Esophagus squamous epithelium (tissue), 4 donors: ENCODE results near the gene NELL1.

ENCODE experiments used
- POLR2A ChIP-seq, 4 donors: fragments of 450-650 bp; IDR thresholded peaks; one replicate each; pipeline ENCODE4 v1.6.1; 2017; ENCODE audit warnings: antibody characterized with exemption in 4 of 4, mild to moderate bottlenecking in 4 of 4, moderate library complexity in 3 of 4
- TF ChIP-seq, protein P1 (sequence below), 6 experiments: fragments of 450-650 bp in 4 of 6; fragments of 200-600 bp in 2 of 6; sonication (generic) in 2 of 6; IDR thresholded peaks; one replicate each; pipeline ENCODE4 v1.5.1; 2016 to 2019; ENCODE audit warnings: antibody characterized with exemption in 6 of 6, mild to moderate bottlenecking in 4 of 6, moderate library complexity in 4 of 6

- TF ChIP-seq, protein P1, sequence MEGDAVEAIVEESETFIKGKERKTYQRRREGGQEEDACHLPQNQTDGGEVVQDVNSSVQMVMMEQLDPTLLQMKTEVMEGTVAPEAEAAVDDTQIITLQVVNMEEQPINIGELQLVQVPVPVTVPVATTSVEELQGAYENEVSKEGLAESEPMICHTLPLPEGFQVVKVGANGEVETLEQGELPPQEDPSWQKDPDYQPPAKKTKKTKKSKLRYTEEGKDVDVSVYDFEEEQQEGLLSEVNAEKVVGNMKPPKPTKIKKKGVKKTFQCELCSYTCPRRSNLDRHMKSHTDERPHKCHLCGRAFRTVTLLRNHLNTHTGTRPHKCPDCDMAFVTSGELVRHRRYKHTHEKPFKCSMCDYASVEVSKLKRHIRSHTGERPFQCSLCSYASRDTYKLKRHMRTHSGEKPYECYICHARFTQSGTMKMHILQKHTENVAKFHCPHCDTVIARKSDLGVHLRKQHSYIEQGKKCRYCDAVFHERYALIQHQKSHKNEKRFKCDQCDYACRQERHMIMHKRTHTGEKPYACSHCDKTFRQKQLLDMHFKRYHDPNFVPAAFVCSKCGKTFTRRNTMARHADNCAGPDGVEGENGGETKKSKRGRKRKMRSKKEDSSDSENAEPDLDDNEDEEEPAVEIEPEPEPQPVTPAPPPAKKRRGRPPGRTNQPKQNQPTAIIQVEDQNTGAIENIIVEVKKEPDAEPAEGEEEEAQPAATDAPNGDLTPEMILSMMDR (IDR thresholded peaks at IDR 0.05) = no peak
- TF ChIP-seq POLR2A (IDR thresholded peaks at IDR 0.05) = no peak
Measured at GRCh38 chr11:21426931-21427330, 757.5 kb downstream of the NELL1 start.
